Measurements from ENCODE around the gene ICA1L. TPM values are rescaled to one million over a fixed set of nuclear protein-coding genes. Genes with fewer than 3 reads are reported as not detected.

ICA1L gene
- total RNA-seq, 1 donor from 2014 or later = 7.6 TPM

DNA sequence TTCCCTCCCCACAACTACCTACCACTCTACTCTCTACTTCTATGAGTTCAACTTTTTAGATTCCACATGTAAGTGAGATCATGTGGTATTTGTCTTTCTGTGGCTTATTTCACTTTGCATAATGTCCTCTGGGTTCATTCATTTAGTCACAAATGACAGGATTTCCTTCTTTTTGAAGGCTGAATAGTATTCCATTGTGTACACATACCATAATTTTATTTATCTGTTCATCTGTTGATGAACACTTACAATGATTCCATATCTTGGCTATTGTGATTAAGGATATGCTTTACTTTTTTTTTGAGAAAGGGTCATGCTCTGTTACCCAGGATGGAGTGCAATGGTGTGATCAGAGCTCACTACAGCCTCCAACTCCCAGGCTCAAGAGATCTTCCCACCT is 73.6 kb downstream of the ICA1L start:
- no peak for DNase-seq (ENCODE audit: low read depth)
- Histone ChIP-seq H3K36me3 (ENCODE audit: control insufficient read depth, insufficient read depth, low read length) (no peaks in the 10 kb centered on the region), H3K4me3 (ENCODE audit: low read depth, low read length) (no peak overlapping the region), H3K27me3 (ENCODE audit: control insufficient read depth, insufficient read depth, low read length) (no peaks in the 10 kb centered on the region)
- TF ChIP-seq, protein P1, sequence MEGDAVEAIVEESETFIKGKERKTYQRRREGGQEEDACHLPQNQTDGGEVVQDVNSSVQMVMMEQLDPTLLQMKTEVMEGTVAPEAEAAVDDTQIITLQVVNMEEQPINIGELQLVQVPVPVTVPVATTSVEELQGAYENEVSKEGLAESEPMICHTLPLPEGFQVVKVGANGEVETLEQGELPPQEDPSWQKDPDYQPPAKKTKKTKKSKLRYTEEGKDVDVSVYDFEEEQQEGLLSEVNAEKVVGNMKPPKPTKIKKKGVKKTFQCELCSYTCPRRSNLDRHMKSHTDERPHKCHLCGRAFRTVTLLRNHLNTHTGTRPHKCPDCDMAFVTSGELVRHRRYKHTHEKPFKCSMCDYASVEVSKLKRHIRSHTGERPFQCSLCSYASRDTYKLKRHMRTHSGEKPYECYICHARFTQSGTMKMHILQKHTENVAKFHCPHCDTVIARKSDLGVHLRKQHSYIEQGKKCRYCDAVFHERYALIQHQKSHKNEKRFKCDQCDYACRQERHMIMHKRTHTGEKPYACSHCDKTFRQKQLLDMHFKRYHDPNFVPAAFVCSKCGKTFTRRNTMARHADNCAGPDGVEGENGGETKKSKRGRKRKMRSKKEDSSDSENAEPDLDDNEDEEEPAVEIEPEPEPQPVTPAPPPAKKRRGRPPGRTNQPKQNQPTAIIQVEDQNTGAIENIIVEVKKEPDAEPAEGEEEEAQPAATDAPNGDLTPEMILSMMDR (IDR thresholded peaks at IDR 0.05; ENCODE audit: insufficient read depth, low read length, poor library complexity, severe bottlenecking) = no peak

DNA sequence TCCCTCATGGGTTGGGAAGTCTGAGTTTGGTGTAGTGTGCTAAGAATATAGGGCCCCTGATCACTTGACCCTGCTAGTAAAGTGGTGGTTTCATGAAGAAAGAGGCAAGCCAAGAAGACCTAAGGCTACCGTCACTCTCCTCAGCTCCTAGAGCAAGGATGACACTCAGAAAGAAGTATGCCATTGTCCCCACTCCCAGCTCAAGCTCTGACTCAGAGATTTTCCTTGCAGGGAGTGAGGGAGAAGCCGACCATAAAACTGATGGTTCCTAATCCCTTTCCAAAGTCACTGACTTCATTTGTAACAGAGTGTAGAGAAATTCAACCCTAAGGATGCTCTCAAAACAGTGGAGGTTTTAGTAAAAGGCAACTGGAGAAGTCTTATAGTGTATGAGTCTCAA is 80.9 kb downstream of the ICA1L start:
- Histone ChIP-seq H3K27me3 (ENCODE audit: control insufficient read depth, insufficient read depth, low read length) (no peaks in the 10 kb centered on the region), H3K4me3 (ENCODE audit: low read depth, low read length) (no peak overlapping the region), H3K36me3 (ENCODE audit: control insufficient read depth, insufficient read depth, low read length) (no peaks in the 10 kb centered on the region)
- TF ChIP-seq, protein P1 (IDR thresholded peaks at IDR 0.05; ENCODE audit: insufficient read depth, low read length, poor library complexity, severe bottlenecking) = no peak
- no peak for DNase-seq (ENCODE audit: low read depth)

DNA sequence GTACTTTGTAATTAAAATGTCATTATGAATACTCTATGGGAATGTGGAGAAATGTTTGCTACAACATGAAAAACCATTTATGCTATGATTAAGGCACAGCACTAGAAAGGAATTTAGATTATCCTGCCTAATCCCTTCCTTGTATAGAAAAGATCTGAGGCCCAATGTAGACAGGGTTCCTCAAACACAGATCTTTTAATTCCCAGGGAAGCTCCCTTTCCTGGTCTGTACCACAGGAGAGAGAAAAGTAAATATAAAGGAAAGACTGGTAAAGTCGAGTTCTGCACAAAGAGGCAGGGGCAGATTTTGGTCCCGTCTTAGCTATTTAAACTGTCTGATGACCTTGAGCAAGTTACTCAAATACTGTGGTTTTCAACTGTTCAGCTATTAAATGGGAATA is 84.7 kb downstream of the ICA1L start:
- Histone ChIP-seq H3K4me3 (ENCODE audit: low read depth, low read length) (no peak overlapping the region), H3K27me3 (ENCODE audit: control insufficient read depth, insufficient read depth, low read length) (no peaks in the 10 kb centered on the region), H3K36me3 (ENCODE audit: control insufficient read depth, insufficient read depth, low read length) (no peaks in the 10 kb centered on the region)
- DNase-seq (ENCODE audit: low read depth) = no peak
- TF ChIP-seq, protein P1 (IDR thresholded peaks at IDR 0.05; ENCODE audit: insufficient read depth, low read length, poor library complexity, severe bottlenecking) = no peak

DNA sequence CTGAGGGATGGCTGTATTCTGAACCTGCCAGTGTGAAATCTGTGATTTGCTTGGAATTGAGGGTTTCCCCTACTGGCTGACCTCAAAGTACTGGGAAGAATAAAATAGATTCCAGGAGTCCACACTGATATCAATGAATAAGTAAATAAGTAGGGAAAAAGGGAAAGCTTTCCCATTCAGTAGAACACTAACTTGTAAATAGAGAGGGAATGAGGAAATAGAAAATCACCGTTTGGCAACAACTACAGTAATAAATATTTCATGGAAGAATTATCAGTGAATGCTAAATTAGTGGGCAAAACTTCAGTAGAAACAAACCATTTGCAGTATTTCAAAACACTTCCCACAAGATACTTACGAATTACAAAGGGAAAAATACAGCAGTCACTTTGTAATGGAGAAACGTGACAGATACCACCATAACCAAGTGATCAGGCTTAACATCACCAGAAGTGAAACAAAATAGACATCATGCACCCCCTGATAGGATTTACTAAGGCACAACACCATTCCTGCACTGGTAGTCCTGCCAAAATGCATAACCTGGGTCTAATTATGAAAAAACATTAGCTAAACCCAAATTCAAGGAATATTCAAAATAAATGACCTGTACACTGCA is 88.5 kb downstream of the ICA1L start:
- TF ChIP-seq, protein P1 (IDR thresholded peaks at IDR 0.05; ENCODE audit: insufficient read depth, low read length, poor library complexity, severe bottlenecking) = no peak
- DNase-seq (ENCODE audit: low read depth) = no peak
- Histone ChIP-seq H3K36me3 (ENCODE audit: control insufficient read depth, insufficient read depth, low read length) (no peaks in the 10 kb centered on the region), H3K27me3 (ENCODE audit: control insufficient read depth, insufficient read depth, low read length) (no peaks in the 10 kb centered on the region), H3K4me3 (ENCODE audit: low read depth, low read length) (no peak overlapping the region)

DNA sequence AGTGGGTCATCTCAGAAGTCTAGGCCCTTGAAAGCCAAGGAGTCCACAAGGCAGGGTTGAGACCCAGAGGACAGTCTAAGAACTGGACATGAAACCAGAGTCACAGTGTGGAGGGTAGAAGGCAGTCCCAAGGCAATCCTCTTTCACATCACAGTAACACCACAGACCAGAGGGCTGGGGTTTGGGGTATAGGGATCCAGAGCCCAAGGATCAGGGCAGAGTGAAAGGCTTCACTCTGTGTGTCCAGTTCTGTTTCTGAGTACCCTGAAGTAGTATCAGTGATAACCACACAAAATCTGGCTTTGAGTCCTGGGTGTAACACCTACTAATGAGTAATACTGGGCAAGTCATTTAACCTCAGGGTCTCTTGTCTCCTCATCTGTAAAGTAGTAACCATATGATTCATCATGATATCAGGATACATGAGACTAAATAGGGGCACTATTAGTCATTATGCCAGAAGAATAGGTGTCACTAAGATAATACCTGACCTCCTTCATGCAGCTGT is 91.0 kb downstream of the ICA1L start:
- TF ChIP-seq, protein P1 (IDR thresholded peaks at IDR 0.05; ENCODE audit: insufficient read depth, low read length, poor library complexity, severe bottlenecking) = no peak
- Histone ChIP-seq H3K4me3 (ENCODE audit: low read depth, low read length) (no peak overlapping the region), H3K27me3 (ENCODE audit: control insufficient read depth, insufficient read depth, low read length) (no peaks in the 10 kb centered on the region), H3K36me3 (ENCODE audit: control insufficient read depth, insufficient read depth, low read length) (no peaks in the 10 kb centered on the region)
- peak; percentile 82 for DNase-seq (ENCODE audit: low read depth)

DNA sequence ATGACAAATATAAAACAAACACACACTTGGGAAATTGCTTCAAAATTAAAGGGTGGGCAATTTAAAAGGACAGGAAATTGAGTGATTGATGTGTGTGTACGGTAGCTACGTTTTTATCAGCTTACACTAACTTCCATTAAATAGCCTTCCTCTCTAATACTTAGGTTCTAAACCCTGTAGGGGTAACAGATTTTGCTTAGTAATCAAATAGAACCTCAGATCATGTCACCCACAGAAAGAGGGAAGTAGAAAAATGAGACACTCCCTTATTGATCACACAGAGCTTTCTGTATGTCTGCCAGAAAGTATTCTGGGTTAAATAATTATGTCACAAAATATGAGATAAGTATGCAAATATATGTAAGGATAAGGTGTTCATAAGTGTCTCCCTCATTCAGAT is 93.3 kb downstream of the ICA1L start:
- Histone ChIP-seq H3K4me3 (ENCODE audit: low read depth, low read length) (no peak overlapping the region), H3K27me3 (ENCODE audit: control insufficient read depth, insufficient read depth, low read length) (no peaks in the 10 kb centered on the region), H3K36me3 (ENCODE audit: control insufficient read depth, insufficient read depth, low read length) (no peaks in the 10 kb centered on the region)
- TF ChIP-seq, protein P1 (IDR thresholded peaks at IDR 0.05; ENCODE audit: insufficient read depth, low read length, poor library complexity, severe bottlenecking) = no peak
- DNase-seq (ENCODE audit: low read depth) = no peak
